SU-DHL-6 (cell line): ENCODE data around the gene RAVER2.

Experiments used
- CTCF ChIP-seq: fragments of 200-600 bp; sonication (generic); IDR thresholded peaks from one replicate; pipeline ENCODE4 v1.5.1; 2017; ENCODE audit warnings: antibody characterized with exemption, mild to moderate bottlenecking, low read length, moderate library complexity; ENCODE audit not compliant: insufficient read depth, poor library complexity, severe bottlenecking
- EZH2phosphoT487 ChIP-seq: fragments of 200-600 bp; sonication (generic), shearing (Covaris generic); conservative IDR thresholded peaks from 2 replicates; pipeline ENCODE4 v1.6.1; 2018; ENCODE audit warnings: mild to moderate bottlenecking, antibody characterized with exemption, low read length, moderate library complexity, mixed read lengths

GRCh38 chr1:64867266-64867665 lies 122.4 kb downstream of the RAVER2 start:
- TF ChIP-seq CTCF (no peak), EZH2phosphoT487 (no peak)
